Activated T-helper 1 cell treated with anti-CD3 and anti-CD28 coated beads, Interleukin-12 subunit alpha, Interleukin-12 subunit beta, Interleukin-2, Interleukin-4 antibody, amounts not matched to agents 30 ng/mL and 10 ng/mL and 1 ng/mL, durations not matched to agents 14 hours and 24 hours and 36 hours (primary cell): ENCODE measurements around the gene EDNRA. TPM values are rescaled to one million over a fixed set of nuclear protein-coding genes. Genes with fewer than 3 reads are reported as not detected.

Experiments
- DNase-seq: peaks from one replicate; pipeline ENCODE4 v3.0.0; 2021; ENCODE audit warnings: low spot score
- H3K27ac Mint-ChIP-seq: one replicate; pipeline ENCODE4 v1.8.0; 2021; ENCODE audit warnings: mild to moderate bottlenecking, mixed read lengths
- H3K27me3 Mint-ChIP-seq: one replicate; pipeline ENCODE4 v1.8.0; 2022; ENCODE audit warnings: mild to moderate bottlenecking, moderate library complexity, mixed read lengths; ENCODE audit not compliant: insufficient read depth
- H3K36me3 Mint-ChIP-seq: one replicate; pipeline ENCODE4 v1.8.0; 2021; ENCODE audit warnings: low read depth, mixed read lengths
- H3K4me1 Mint-ChIP-seq: one replicate; pipeline ENCODE4 v1.8.0; 2021; ENCODE audit warnings: low read depth, mixed read lengths
- H3K4me3 Mint-ChIP-seq: one replicate; pipeline ENCODE4 v1.8.0; 2021; ENCODE audit warnings: mild to moderate bottlenecking, moderate library complexity, mixed read lengths
- H3K9me3 Mint-ChIP-seq: one replicate; pipeline ENCODE4 v1.8.0; 2021; ENCODE audit warnings: mixed read lengths
- intact Hi-C: fragments of 100-400 bp; cut with micrococcal nuclease; formaldehyde crosslinking; loops from one replicate; pipeline ENCODE4 v1.15.1; 2024
- total RNA-seq: library from RNA; stranded (reverse); gene quantifications from 2 replicates; pipeline ENCODE4 v1.2.3, GENCODE V29; 2022

The EDNRA gene
- total RNA-seq, 1 donor from 2014 or later = not detected

GRCh38 chr4:147587041-147587440 lies 106.1 kb downstream of the EDNRA start:
- Mint-ChIP-seq H3K27ac (no peak overlapping the region), H3K9me3 (no peaks in the 10 kb centered on the region), H3K36me3 (no peaks in the 10 kb centered on the region), H3K27me3 (peaks cover 12% of the 10 kb centered on the region), H3K4me1 (no peaks in the 10 kb centered on the region), H3K4me3 (no peak overlapping the region)
- DNase-seq = no peak
- intact Hi-C loops = no loop called here

DNA sequence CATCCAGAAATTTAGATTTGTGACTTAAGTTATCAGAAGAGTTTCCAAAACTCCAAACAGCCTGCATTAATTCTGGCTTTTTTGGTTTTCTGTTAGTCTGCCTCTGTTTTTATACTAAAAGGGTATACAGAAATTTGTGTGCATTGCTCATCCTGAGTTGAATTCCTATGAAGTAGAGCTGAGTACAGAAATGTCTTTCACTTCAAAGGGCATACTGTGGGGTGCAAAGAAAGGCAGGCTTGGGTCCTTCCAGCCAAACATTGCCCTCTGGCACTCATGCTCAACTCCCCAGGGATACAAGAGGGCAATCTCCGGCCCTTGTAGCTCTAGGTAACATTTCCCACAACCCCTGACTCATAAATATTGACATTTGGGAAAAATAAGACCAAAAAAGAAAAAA lies 108.7 kb downstream of the EDNRA start:
- intact Hi-C loops = no loop called here
- H3K27me3 Mint-ChIP-seq = peaks cover 14% of the 10 kb centered on the region
- H3K36me3 Mint-ChIP-seq = no peaks in the 10 kb centered on the region
- DNase-seq = no peak
- H3K4me1 Mint-ChIP-seq = no peaks in the 10 kb centered on the region
- H3K4me3 Mint-ChIP-seq = no peak overlapping the region
- no peaks in the 10 kb centered on the region for H3K9me3 Mint-ChIP-seq
- H3K27ac Mint-ChIP-seq = no peak overlapping the region

DNA sequence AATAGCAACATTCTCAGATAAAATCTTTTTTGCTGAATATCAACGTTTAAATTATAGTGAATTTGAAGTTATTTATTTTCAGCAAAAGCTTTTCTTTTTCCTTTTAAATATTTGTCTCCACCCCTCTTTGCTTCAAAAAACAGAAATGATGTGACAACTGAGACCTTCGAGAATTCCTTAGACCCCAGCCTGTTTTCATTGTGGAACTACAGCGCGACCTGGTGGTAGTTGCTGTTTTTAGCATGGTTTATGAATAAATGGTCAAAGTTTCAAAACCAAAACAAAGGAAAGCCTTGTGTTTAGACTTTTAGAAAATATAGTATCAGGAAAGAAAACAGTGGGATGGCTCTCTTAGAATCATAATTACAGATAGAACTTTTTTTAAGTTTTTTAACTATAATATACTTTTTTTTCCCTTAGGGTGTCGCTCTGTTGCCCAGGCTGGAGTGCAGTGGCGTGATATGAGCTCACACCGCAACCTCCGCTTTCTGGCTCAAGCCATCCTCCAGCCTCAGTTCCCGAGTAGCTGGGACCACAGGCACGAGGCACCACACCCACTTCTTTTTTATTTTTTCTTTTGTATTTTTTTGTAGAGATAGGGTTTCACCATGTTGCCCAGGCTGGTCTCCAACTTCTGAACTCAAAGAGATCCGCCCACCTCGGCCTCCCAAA lies 109.5 kb downstream of the EDNRA start:
- no peak for DNase-seq
- no peaks in the 10 kb centered on the region for H3K4me1 Mint-ChIP-seq
- no peak overlapping the region for H3K4me3 Mint-ChIP-seq
- H3K27ac Mint-ChIP-seq = no peak overlapping the region
- no peaks in the 10 kb centered on the region for H3K36me3 Mint-ChIP-seq
- H3K27me3 Mint-ChIP-seq = peaks cover 15% of the 10 kb centered on the region
- intact Hi-C loops = loop anchor here (1.0 kb wide), 2 partner anchors 72 to 429 kb away; no protein-coding TSS in a partner anchor
- H3K9me3 Mint-ChIP-seq = no peaks in the 10 kb centered on the region

GRCh38 chr4:147591106-147591505 lies 110.2 kb downstream of the EDNRA start:
- H3K4me1 Mint-ChIP-seq = no peaks in the 10 kb centered on the region
- H3K36me3 Mint-ChIP-seq = no peaks in the 10 kb centered on the region
- intact Hi-C loops = no loop called here
- DNase-seq = no peak
- H3K27me3 Mint-ChIP-seq = peaks cover 11% of the 10 kb centered on the region
- no peak overlapping the region for H3K27ac Mint-ChIP-seq
- H3K4me3 Mint-ChIP-seq = no peak overlapping the region
- no peaks in the 10 kb centered on the region for H3K9me3 Mint-ChIP-seq

GRCh38 chr4:147594107-147594506 lies 113.2 kb downstream of the EDNRA start:
- H3K27me3 Mint-ChIP-seq = peaks cover 7% of the 10 kb centered on the region
- H3K9me3 Mint-ChIP-seq = no peaks in the 10 kb centered on the region
- no peaks in the 10 kb centered on the region for H3K4me1 Mint-ChIP-seq
- no peak for DNase-seq
- H3K4me3 Mint-ChIP-seq = no peak overlapping the region
- H3K27ac Mint-ChIP-seq = no peak overlapping the region
- no peaks in the 10 kb centered on the region for H3K36me3 Mint-ChIP-seq
- intact Hi-C loops = no loop called here

Other genes starting within 250 kb of the EDNRA start
- 21.6 and 22.7 TPM in 2 replicates for gene TMEM184C, start 136.3 kb downstream of the EDNRA start, total RNA-seq
- 6.8 and 7.4 TPM in 2 replicates for gene PRMT9, start 203.1 kb downstream of the EDNRA start, total RNA-seq